A549 treated with CORT108297 at 1 μM for 4 hours (cell line): ENCODE results near the gene NPHS2. TPM values are rescaled to one million over a fixed set of nuclear protein-coding genes. Genes with fewer than 3 reads are reported as not detected.

Experiments used
- total RNA-seq: library from RNA; stranded (reverse); fragments of 200-300 nt; extraction: Qiagen RNA extraction; gene quantifications from 5 replicates; pipeline ENCODE4 v1.2.3, GENCODE V29; 2022

Gene NPHS2
- total RNA-seq = not detected in 5 replicates

GRCh38 chr1:179575497-179576314 lies at the start of gene NPHS2:
Gene NPHS2, minus strand, starts transcription at chr1:179575948. Its CDS starts 84 bp downstream, at chr1:179575864.

GRCh38 chr1:179591592-179592580 lies 16.1 kb upstream of the NPHS2 start, which contains the start of gene TDRD5:
Gene TDRD5, plus strand, starts transcription at chr1:179591832. Its CDS starts 784 bp downstream, at chr1:179592616.

Other genes with a start within 250 kb of the NPHS2 start
- gene AXDND1, start 210.0 kb downstream of the NPHS2 start, total RNA-seq = 0.18 to 0.39 TPM (median 0.32 TPM) in 5 replicates
- 0.03 to 0.06 TPM (median 0.05 TPM) in 4 of 5 replicates, not detected in the other for gene TDRD5, start 15.9 kb upstream of the NPHS2 start, total RNA-seq
- 0.02 to 0.04 TPM (median 0.02 TPM) in 3 of 5 replicates, not detected in the others for gene FAM163A, start 167.3 kb upstream of the NPHS2 start, total RNA-seq